ENCODE results near the gene IFITM5.
A peak's percentile ranks its signal among the peaks of the same experiment; 100 is the strongest.
"Not testable (repeated sequence)": the region's sequence is repeated elsewhere in the genome, so short reads cannot be mapped to it uniquely, and the experiment has no call there.

IFITM5 gene

GRCh38 chr11:328012-328411, 28.7 kb upstream of the IFITM5 start:
- DNase-seq: no peak

GRCh38 chr11:327581-327923, 28.2 kb upstream of the IFITM5 start:
- no peak for DNase-seq

DNA sequence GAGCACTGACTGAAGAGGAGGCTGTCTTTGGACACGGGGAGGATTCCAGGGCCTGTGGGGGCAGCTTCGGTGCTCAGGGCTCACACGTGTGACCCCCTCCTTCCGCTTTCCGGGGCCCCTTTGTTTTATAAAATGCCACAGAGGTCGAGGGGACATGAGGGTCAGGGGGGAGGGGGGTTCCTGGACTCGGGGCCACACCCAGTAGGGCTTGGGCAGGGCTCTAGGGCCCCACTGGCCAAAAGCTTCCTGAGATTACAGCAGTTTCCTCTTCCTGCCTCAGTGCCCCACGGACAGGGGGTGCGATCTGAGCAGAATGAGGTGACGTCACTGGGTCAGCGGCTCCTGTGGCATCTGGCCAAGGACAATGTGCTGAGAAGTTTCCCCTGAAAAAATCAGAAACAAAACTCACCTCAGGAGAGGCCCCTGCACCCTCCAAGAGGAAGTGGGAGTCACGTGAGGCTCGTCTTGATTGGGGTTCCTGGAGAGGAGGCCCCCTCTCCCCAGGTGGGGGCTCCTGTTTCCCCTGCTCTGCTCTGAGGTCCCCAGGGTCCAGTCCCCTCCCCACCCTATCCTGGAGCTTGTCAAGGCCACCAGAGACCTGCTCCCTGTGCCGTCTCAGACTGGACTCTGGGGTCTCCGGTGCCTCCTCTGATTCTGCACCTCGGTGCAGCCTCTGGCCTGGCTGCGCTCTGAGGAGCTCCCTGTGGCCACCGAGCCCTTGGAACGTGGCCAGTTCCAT, 27.7 kb upstream of the IFITM5 start:
- DNase-seq: peak in 28 of 51 donors; percentile 28 to 62 (median 42)

DNA sequence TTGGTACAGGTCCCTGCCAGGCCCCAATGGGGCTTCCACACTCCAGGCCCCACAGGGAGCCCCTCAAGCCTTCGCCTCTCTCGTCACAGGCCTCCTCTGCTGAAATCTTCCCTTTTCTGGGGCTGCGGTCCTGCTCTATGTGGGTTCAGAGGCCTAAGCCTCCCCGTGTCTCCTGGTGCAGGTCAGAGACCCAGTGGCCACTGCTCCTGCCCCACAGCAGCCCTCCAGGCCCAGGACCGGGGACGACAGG, 27.2 kb upstream of the IFITM5 start:
- no peak for DNase-seq

DNA sequence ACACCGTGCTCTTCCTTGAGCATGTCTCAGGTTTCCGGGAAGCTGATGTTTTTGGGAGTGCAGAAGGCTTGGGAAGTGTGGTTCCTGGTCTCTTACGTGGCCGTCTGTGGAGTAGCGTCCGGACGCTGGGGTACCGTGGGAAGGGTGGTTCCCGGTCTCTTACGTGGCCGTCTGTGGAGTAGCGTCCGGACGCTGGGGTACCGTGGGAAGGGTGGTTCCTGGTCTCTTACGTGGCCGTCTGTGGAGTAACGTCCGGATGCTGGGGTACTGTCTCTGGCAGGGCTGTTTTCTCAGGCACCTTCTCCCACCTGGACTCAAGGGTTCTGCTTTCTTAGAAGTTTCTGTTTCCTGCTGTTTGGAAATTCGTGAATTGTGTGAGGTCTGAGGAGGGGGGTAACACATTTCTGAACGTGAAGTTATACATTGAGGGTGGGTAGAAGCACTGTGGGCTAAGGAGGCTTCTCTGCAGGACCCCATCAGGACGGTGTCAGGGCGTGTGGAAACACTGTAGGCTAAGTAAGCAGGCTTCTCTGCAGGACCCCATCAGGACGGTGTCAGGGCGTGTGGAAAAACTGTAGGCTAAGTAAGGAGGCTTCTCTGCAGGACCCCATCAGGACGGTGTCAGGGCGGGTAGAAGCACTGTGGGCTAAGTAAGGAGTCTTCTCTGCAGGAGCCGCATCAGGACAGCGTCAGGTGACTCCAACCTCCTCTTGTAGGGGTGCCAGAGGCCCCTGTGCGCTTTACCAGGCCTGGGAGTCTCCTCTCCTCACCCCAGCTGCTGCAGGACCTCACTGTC, 26.7 kb upstream of the IFITM5 start:
- no peak for DNase-seq

- DNase-seq: peak in 6 of 51 donors; percentile 23 to 65 (median 54)
Measured at GRCh38 chr11:324593-325517, 25.5 kb upstream of the IFITM5 start.

- no peak for DNase-seq
Measured at GRCh38 chr11:324156-324555, 24.8 kb upstream of the IFITM5 start.

DNA sequence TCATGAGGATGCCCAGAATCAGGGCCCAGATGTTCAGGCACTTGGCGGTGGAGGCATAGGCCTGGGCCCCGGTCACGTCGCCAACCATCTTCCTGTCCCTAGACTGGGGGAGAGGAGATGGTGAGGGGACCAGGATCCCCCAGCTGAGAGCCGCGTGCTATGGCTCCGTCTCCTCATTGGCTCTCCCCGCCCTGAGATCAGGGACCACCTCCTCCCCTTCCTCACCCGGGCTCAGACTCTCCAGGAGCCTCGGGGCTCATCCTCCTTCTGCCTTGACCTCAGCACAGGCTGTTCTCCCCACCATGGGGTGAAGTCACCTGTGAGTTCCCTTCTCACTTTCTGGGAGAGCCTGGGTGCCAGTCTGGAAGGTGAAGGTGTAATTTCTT, 20.6 kb upstream of the IFITM5 start:
- not testable (repeated sequence) for DNase-seq

GRCh38 chr11:319121-319887, 20.0 kb upstream of the IFITM5 start:
- not testable (repeated sequence) for DNase-seq

GRCh38 chr11:318405-319120, 19.2 kb upstream of the IFITM5 start:
- not testable (repeated sequence) for DNase-seq

- DNase-seq: not testable (repeated sequence)
Measured at GRCh38 chr11:317668-318404, 18.5 kb upstream of the IFITM5 start.

- no peak for DNase-seq
Measured at GRCh38 chr11:316891-317301, 17.6 kb upstream of the IFITM5 start.

GRCh38 chr11:316031-316701, 16.8 kb upstream of the IFITM5 start:
- no peak for DNase-seq

DNA sequence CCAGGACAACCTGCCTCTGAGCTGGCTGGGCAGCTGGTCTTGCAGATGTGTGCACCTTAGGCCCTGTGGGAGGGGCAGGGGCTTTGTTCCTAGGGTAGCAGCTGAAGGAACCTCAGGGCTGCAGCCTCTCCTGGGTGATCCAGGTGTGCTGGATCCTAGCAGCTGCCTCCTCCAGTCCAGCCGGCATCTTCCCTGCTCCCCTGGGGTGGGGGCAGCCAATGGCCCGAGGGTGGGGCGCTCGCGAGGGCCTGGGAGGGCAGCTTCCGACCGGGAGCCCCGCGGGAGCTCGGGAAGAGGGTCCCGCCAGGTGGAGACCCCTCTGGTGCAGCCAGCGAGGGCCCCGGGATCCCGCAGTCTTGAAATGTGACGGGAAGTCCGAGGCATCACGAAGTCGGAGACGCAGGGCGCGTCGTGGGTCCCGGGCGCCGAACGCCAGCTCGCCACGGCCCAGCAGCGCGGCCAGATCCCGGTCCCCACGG, 16.2 kb upstream of the IFITM5 start:
- no peak for DNase-seq

- no peak for DNase-seq
Measured at GRCh38 chr11:315051-315481, 15.7 kb upstream of the IFITM5 start.

- not testable (repeated sequence) for DNase-seq
Measured at GRCh38 chr11:314554-314875, 15.2 kb upstream of the IFITM5 start.

DNA sequence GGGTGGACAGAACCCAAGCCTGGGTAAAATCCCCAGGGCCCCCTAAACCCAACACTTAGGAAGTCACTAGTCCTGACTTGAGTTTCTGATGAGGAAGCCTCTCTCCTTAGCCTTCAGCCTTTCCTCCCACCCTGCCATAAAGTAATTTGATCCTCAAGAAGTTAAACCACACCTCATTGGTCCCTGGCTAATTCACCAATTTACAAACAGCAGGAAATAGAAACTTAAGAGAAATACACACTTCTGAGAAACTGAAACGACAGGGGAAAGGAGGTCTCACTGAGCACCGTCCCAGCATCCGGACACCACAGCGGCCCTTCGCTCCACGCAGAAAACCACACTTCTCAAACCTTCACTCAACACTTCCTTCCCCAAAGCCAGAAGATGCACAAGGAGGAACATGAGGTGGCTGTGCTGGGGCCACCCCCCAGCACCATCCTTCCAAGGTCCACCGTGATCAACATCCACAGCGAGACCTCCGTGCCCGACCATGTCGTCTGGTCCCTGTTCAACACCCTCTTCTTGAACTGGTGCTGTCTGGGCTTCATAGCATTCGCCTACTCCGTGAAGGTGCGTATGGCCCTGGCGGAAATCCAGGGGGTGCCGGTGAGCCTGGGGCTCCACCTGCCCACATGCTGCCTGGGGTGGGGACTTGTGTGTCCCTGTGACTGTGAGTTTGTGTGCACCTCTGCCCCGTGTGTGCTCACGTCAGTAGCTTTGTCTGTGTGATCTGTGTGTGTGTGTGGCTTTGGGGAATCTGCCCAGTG, 14.6 kb upstream of the IFITM5 start, which contains the start of gene IFITM1:
Gene IFITM1, plus strand, starts transcription at position 254 of the 767 bp plus-strand sequence. Its CDS starts 131 bp downstream, at position 385.
- peak in 1 of 51 donors; percentile 27 for DNase-seq

- DNase-seq: no peak
Measured at GRCh38 chr11:313304-313786, 14.0 kb upstream of the IFITM5 start.

All from hypothalamus (tissue), 51 donors.